Body of pancreas (tissue), 4 donors: ENCODE data around the gene CFAP20. TPM values are rescaled to one million over a fixed set of nuclear protein-coding genes. Genes with fewer than 3 reads are reported as not detected.

Source experiments
- ATAC-seq: fragments of 150-250 bp; one replicate; pipeline ENCODE4 v1.9.1; 2016
- DNase-seq, 4 donors: peaks; one replicate each; pipeline ENCODE4 v3.0.0-alpha.2; 2019
- H3K27ac ChIP-seq, 4 donors: fragments of 200-600 bp; sonication (generic); 1 replicate in 3 of 4; 2 replicates in 1 of 4; pipeline versions ENCODE4 v1.5.1 to v1.6.1; 2016 to 2019; ENCODE audit warnings: mild to moderate bottlenecking in 1 of 4, mixed read lengths in 1 of 4, moderate library complexity in 1 of 4
- H3K27me3 ChIP-seq, 2 donors: fragments of 200-600 bp; sonication (generic); one replicate each; pipeline ENCODE4 v1.6.0; 2016; ENCODE audit warnings: mild to moderate bottlenecking in 1 of 2
- H3K36me3 ChIP-seq, 2 donors: fragments of 200-600 bp; sonication (generic); replicated peaks in 1 of 2; 2 replicates each; pipeline ENCODE4 v1.5.1; 2016; ENCODE audit warnings: low read depth in 2 of 2; ENCODE audit not compliant: insufficient read depth in 1 of 2
- H3K4me1 ChIP-seq: fragments of 200-600 bp; sonication (generic); one replicate; pipeline ENCODE4 v1.6.0; 2016
- H3K4me3 ChIP-seq, 2 donors: fragments of 200-600 bp; sonication (generic); 1 replicate in 1 of 2; 2 replicates in 1 of 2; pipeline ENCODE4 v1.5.1; 2016 to 2019
- H3K9me3 ChIP-seq, 3 donors: fragments of 200-600 bp; sonication (generic); 1 replicate in 2 of 3; 2 replicates in 1 of 3; pipeline ENCODE4 v1.5.1; 2016
- CTCF ChIP-seq, 7 experiments: fragments of 450-650 bp in 4 of 7; fragments of 200-600 bp in 3 of 7; sonication (generic) in 3 of 7; IDR thresholded peaks; one replicate each; pipeline ENCODE4 v1.5.1; 2016 to 2019; ENCODE audit warnings: antibody characterized with exemption in 7 of 7
- POLR2A ChIP-seq, 3 donors: fragments of 450-650 bp; IDR thresholded peaks; one replicate each; pipeline ENCODE4 v1.6.1; 2016; ENCODE audit warnings: antibody characterized with exemption in 3 of 3, mild to moderate bottlenecking in 2 of 3
- WGBS, 2 donors: methylation state at CpG; one replicate each; pipeline ENCODE4 v1.1.5; 2017; 5-methylcytosine and 5-hydroxymethylcytosine counted together
- intact Hi-C: fragments of 100-400 bp; cut with DNase I; formaldehyde crosslinking; loops from one replicate; pipeline ENCODE4 v1.15.1; 2023
- total RNA-seq, 2 donors: library from RNA; depleted of rRNA; stranded (reverse); fragments of >200 nt; gene quantifications; one replicate each; pipeline ENCODE4 v1.1.0, GENCODE V29; 2016

CFAP20 gene
- 10 to 100 TPM; 11.9 to 33.2 TPM for total RNA-seq

- H3K27ac ChIP-seq: peak within 1 kb of the TSS; percentile 70 to 94 (median 84)
- peaks cover 37% of the 10 kb centered on the region for H3K4me1 ChIP-seq
- H3K9me3 ChIP-seq: no peaks in the 10 kb centered on the region
- H3K36me3 ChIP-seq: no peaks in the 10 kb centered on the region
- H3K4me3 ChIP-seq: peak within 1 kb of the TSS; percentile 81 to 98
- TF ChIP-seq POLR2A (IDR thresholded peaks at IDR 0.05) (peak; percentile 82 to 94 (median 93)), CTCF (IDR thresholded peaks at IDR 0.05) (peak in 1 of 7 experiments; percentile 1)
- peak; percentile 96 for ATAC-seq
- DNase-seq: peak; percentile 99 to 100 (median 99)
- WGBS, 2 donors: 1% methylated on average over 38 to 70 of the region's 70 CpGs
- intact Hi-C loops: no loop called here
- H3K27me3 ChIP-seq: no peaks in the 10 kb centered on the region
These were observed at the start of gene CFAP20 for GRCh38 chr16:58129097-58129936. CFAP20 (minus strand) TSS chr16:58129381; CDS start chr16:58129115, 266 bp downstream.

DNA sequence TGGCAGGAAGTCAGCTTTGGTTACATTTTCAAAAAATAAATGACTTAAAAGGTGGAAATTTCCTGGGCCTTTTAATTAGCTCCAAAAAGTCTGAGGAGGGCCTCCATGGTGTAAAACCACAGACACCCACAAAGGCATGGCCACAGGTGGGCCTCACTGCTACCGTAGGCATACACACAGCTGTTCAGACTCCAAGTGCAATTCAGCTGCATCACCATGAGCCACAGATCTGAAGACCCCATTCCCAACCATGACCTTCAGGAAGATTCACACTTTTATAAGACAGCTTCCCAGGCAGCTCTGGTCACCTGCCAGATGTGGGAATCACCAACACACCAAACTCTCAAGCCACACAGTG, 48.2 kb upstream of the CFAP20 start:
- intact Hi-C loops: no loop called here
- no peak for ATAC-seq
- Histone ChIP-seq H3K27ac (no peak overlapping the region), H3K4me1 (no peaks in the 10 kb centered on the region), H3K36me3 (peaks cover 0 to 8% of the 10 kb centered on the region in 2 donors), H3K4me3 (no peak overlapping the region), H3K9me3 (no peaks in the 10 kb centered on the region), H3K27me3 (no peaks in the 10 kb centered on the region)
- TF ChIP-seq POLR2A (IDR thresholded peaks at IDR 0.05) (no peak), CTCF (IDR thresholded peaks at IDR 0.05) (no peak)
- WGBS, 2 donors: 78 to 100% methylated on average over 1 of the region's 1 CpG
- DNase-seq: no peak

DNA sequence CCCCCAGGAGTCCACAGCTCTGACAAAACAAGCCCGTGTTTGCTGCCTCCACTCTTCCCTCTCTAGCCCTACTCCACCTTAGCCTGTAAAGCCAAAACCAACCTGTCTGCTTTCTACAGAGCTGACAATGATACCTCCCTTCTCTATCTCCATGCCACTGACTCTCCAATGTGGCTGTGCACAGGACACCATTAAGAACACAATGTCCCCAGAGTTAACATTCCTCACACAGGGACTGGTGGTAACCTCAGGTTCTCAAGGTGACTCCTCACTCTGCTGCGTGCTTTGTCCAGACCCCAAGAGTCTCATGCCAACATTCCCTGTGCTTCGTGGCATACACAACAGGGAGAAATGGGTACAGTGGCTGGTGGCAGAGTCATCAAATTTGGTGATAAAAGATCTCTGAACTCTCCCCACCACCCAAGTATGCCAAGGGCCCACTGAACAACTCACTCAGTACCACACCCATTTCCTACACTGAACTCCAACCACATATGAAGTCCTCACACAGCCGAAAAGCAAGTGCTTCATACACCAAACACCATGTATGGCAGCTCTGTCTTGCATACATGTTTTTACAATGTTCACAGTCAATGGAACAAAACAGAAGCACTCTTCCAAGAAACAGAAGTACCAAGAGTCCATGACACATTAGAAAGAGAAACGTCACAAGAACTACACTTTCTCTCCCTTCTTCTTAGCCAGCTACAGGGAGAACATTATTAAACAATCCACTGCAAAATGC, 47.6 kb upstream of the CFAP20 start:
- Histone ChIP-seq H3K4me3 (no peak overlapping the region), H3K9me3 (no peaks in the 10 kb centered on the region), H3K36me3 (peaks cover 0 to 8% of the 10 kb centered on the region in 2 donors), H3K27ac (no peak overlapping the region), H3K4me1 (no peaks in the 10 kb centered on the region), H3K27me3 (no peaks in the 10 kb centered on the region)
- DNase-seq: no peak
- intact Hi-C loops: no loop called here
- no peak for TF ChIP-seq CTCF (IDR thresholded peaks at IDR 0.05)
- TF ChIP-seq POLR2A (IDR thresholded peaks at IDR 0.05): no peak
- WGBS, 2 donors: 94 to 100% methylated on average over 5 of the region's 5 CpGs
- ATAC-seq: no peak

DNA sequence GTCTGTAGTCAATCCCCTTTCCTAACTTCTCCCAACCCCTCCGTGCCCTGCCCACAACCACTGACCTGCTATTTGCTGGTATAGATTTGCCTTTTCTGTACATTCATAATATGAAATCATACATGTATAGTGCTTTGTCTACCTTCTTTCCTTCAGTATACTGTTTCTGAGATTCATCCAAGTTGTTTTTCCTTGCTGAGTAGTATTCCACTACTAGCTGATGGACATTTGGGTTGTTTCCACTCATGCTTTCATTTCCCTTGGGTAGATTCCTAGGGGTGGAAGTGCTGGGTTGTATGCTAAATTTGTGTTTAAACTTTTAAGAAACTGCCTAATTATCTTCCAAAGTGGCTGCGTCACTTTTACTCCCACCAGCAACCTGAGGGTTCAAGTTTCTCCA, 41.0 kb upstream of the CFAP20 start:
- no peak for ATAC-seq
- H3K27me3 ChIP-seq: no peaks in the 10 kb centered on the region
- H3K4me1 ChIP-seq: no peaks in the 10 kb centered on the region
- peaks cover 18 to 28% of the 10 kb centered on the region in 2 donors for H3K36me3 ChIP-seq
- DNase-seq: no peak
- intact Hi-C loops: no loop called here
- no peak for TF ChIP-seq CTCF (IDR thresholded peaks at IDR 0.05)
- no peak for TF ChIP-seq POLR2A (IDR thresholded peaks at IDR 0.05)
- H3K4me3 ChIP-seq: no peak overlapping the region
- 97 to 100% methylated on average over 2 of the region's 2 CpGs for WGBS, 2 donors
- no peak overlapping the region for H3K27ac ChIP-seq
- H3K9me3 ChIP-seq: no peaks in the 10 kb centered on the region
